ENCODE results near the gene SOX6.

GRCh38 chr11:16279524-16279923 lies 76.8 kb downstream of the SOX6 start:
- no peak for TF ChIP-seq POLR2A (IDR thresholded peaks at IDR 0.05)
- no peak for TF ChIP-seq CTCF (IDR thresholded peaks at IDR 0.05)
- TF ChIP-seq POLR2AphosphoS5 (IDR thresholded peaks at IDR 0.05), result no peak

All from prostate gland (tissue), 2 donors.